ENCODE measurements around the gene SKIDA1. TPM values are rescaled to one million over a fixed set of nuclear protein-coding genes. Genes with fewer than 3 reads are reported as not detected.

SKIDA1 gene
- total RNA-seq, 1 experiment from 2014 or later, result 9.4 TPM

GRCh38 chr10:21514818-21515351 lies 10.6 kb downstream of the SKIDA1 start:
- ChIA-PET CTCF (interaction anchor here (0.6 to 0.9 kb wide), 4 partner anchors 8 to 514 kb away, joined by 3 read pairs; no protein-coding TSS in a partner anchor), POLR2A (interaction anchor here (0.6 to 3.6 kb wide), 3 partner anchors 12 to 20 kb away, joined by 3 to 57 read pairs (median 8); partner anchors contain the start of gene SKIDA1)
- peaks cover 26% of the 10 kb centered on the region for H3K27me3 Mint-ChIP-seq (ENCODE audit: low read depth)
- H3K36me3 Mint-ChIP-seq, result no peaks in the 10 kb centered on the region
- no peak overlapping the region for H3K27ac Mint-ChIP-seq
- peaks cover 69% of the 10 kb centered on the region for H3K4me1 Mint-ChIP-seq
- no peak for TF ChIP-seq NFATC4 (CRISPR knock-in tag; IDR thresholded peaks at IDR 0.05)
- TF ChIP-seq OVOL2 (CRISPR knock-in tag; IDR thresholded peaks at IDR 0.05; ENCODE audit: borderline replicate concordance), result no peak
- no peak for TF ChIP-seq CREB1 (CRISPR knock-in tag; IDR thresholded peaks at IDR 0.05)
- no peak for TF ChIP-seq ESRRA (CRISPR knock-in tag; IDR thresholded peaks at IDR 0.05; ENCODE audit: borderline replicate concordance)
- TF ChIP-seq IRF2 (CRISPR knock-in tag; IDR thresholded peaks at IDR 0.05; ENCODE audit: borderline replicate concordance, low read depth), result no peak
- no peak for TF ChIP-seq ZBTB21 (CRISPR knock-in tag; IDR thresholded peaks at IDR 0.05; ENCODE audit: borderline replicate concordance)
- no peak for TF ChIP-seq ERG (CRISPR knock-in tag; IDR thresholded peaks at IDR 0.05)
- TF ChIP-seq CBFB (CRISPR knock-in tag; IDR thresholded peaks at IDR 0.05; ENCODE audit: low read depth), result no peak
- TF ChIP-seq ARID4B (CRISPR knock-in tag; IDR thresholded peaks at IDR 0.05; ENCODE audit: borderline replicate concordance), result no peak
- ATAC-seq, result no peak
- peak overlapping the region; percentile 86 for H3K4me3 Mint-ChIP-seq
- no peak for DNase-seq (ENCODE audit: low spot score)
- H3K9me3 Mint-ChIP-seq, result no peaks in the 10 kb centered on the region

GRCh38 chr10:21514129-21514817 lies 11.2 kb downstream of the SKIDA1 start:
- CTCF ChIA-PET, result interaction anchor here (0.6 to 0.9 kb wide), 4 partner anchors 9 to 75 kb away, joined by 3 read pairs; no protein-coding TSS in a partner anchor
- no peak overlapping the region for H3K27ac Mint-ChIP-seq
- H3K4me1 Mint-ChIP-seq, result peaks cover 67% of the 10 kb centered on the region
- DNase-seq (ENCODE audit: low spot score) (no peak), ATAC-seq (no peak)
- H3K4me3 Mint-ChIP-seq, result peak overlapping the region; percentile 86
- peaks cover 20% of the 10 kb centered on the region for H3K27me3 Mint-ChIP-seq (ENCODE audit: low read depth)
- TF ChIP-seq MXD4 (CRISPR knock-in tag; IDR thresholded peaks at IDR 0.05; ENCODE audit: borderline replicate concordance), result no peak
- 0 out of 2 replicates have a peak, but pooled peaks have one; percentile 18 for TF ChIP-seq ZNF121 (CRISPR knock-in tag; IDR thresholded peaks at IDR 0.05)
- no peaks in the 10 kb centered on the region for H3K9me3 Mint-ChIP-seq
- POLR2A ChIA-PET, result interaction anchor here (0.6 to 3.6 kb wide), 3 partner anchors 12 to 20 kb away, joined by 3 to 57 read pairs (median 8); partner anchors contain the start of gene SKIDA1
- no peaks in the 10 kb centered on the region for H3K36me3 Mint-ChIP-seq

GRCh38 chr10:21513405-21513788 lies 12.1 kb downstream of the SKIDA1 start:
- DNase-seq (ENCODE audit: low spot score), result no peak
- H3K27me3 Mint-ChIP-seq (ENCODE audit: low read depth), result peaks cover 17% of the 10 kb centered on the region
- H3K9me3 Mint-ChIP-seq, result no peaks in the 10 kb centered on the region
- ChIA-PET CTCF (no interaction called here), POLR2A (interaction anchor here (0.6 to 2.3 kb wide), 3 partner anchors 12 to 182 kb away, joined by 3 to 10 read pairs (median 8); partner anchors contain the start of gene SKIDA1)
- H3K36me3 Mint-ChIP-seq, result no peaks in the 10 kb centered on the region
- no peak for ATAC-seq
- H3K27ac Mint-ChIP-seq, result peak overlapping the region; percentile 40; the same call in 1 of the 2 replicates
- peaks cover 66% of the 10 kb centered on the region for H3K4me1 Mint-ChIP-seq
- peak overlapping the region; percentile 86 for H3K4me3 Mint-ChIP-seq
- TF ChIP-seq FOXK1 (CRISPR knock-in tag; IDR thresholded peaks at IDR 0.05) (no peak), NR3C1 (CRISPR knock-in tag; conservative IDR thresholded peaks at IDR 0.05; ENCODE audit: low read depth) (no peak), ZNF232 (CRISPR knock-in tag; IDR thresholded peaks at IDR 0.05) (no peak), TEAD4 (CRISPR knock-in tag; IDR thresholded peaks at IDR 0.05) (no peak), TEAD1 (CRISPR knock-in tag; IDR thresholded peaks at IDR 0.05) (no peak), ZNF671 (CRISPR knock-in tag; IDR thresholded peaks at IDR 0.05) (no peak), EMX1 (CRISPR knock-in tag; IDR thresholded peaks at IDR 0.05) (no peak), ERG (CRISPR knock-in tag; IDR thresholded peaks at IDR 0.05) (no peak), ZNF425 (CRISPR knock-in tag; conservative IDR thresholded peaks at IDR 0.05) (no peak)
